HG02798 (cell line): ENCODE data around the gene MGAT4B.
"Not testable (repeated sequence)": the region's sequence is repeated elsewhere in the genome, so short reads cannot be mapped to it uniquely, and the experiment has no call there.

Experiments
- ATAC-seq: cut with Tn5 transposase; IDR thresholded peaks from one replicate; pipeline ENCODE4 v1.9.1; 2021; ENCODE audit warnings: mild to moderate bottlenecking; ENCODE audit not compliant: unreplicated experiment, poor library complexity

MGAT4B gene

GRCh38 chr5:179806250-179807048 lies at the start of gene MGAT4B:
Gene MGAT4B (minus strand): TSS chr5:179806866. CDS start chr5:179806583, 283 bp downstream.
- peak; percentile 77 for ATAC-seq

- no peak for ATAC-seq
Observed at GRCh38 chr5:179854356-179854755, 47.7 kb upstream of the MGAT4B start.

- ATAC-seq: peak; percentile 90
Observed at GRCh38 chr5:179852993-179853547, 46.4 kb upstream of the MGAT4B start.

GRCh38 chr5:179841621-179842020 lies 35.0 kb upstream of the MGAT4B start:
- no peak for ATAC-seq

GRCh38 chr5:179840766-179841165 lies 34.1 kb upstream of the MGAT4B start:
- no peak for ATAC-seq

GRCh38 chr5:179840321-179840720 lies 33.7 kb upstream of the MGAT4B start:
- no peak for ATAC-seq

GRCh38 chr5:179839328-179840256 lies 32.9 kb upstream of the MGAT4B start:
- ATAC-seq: no peak

- no peak for ATAC-seq
Observed at GRCh38 chr5:179837076-179838011, 30.7 kb upstream of the MGAT4B start.

- no peak for ATAC-seq
Observed at GRCh38 chr5:179836225-179837019, 29.8 kb upstream of the MGAT4B start.

GRCh38 chr5:179834871-179835270 lies 28.2 kb upstream of the MGAT4B start:
- ATAC-seq: not testable (repeated sequence)

- no peak for ATAC-seq
Observed at GRCh38 chr5:179834120-179834519, 27.5 kb upstream of the MGAT4B start.

- no peak for ATAC-seq
Observed at GRCh38 chr5:179833709-179834070, 27.0 kb upstream of the MGAT4B start.

GRCh38 chr5:179833056-179833708 lies 26.5 kb upstream of the MGAT4B start:
- ATAC-seq: no peak

GRCh38 chr5:179832039-179832745 lies 25.5 kb upstream of the MGAT4B start:
- ATAC-seq: no peak

- no peak for ATAC-seq
Observed at GRCh38 chr5:179830818-179831468, 24.3 kb upstream of the MGAT4B start.

GRCh38 chr5:179829732-179830435 lies 23.2 kb upstream of the MGAT4B start:
- no peak for ATAC-seq
